ENCODE measurements around the gene EYS. TPM values are rescaled to one million over a fixed set of nuclear protein-coding genes. Genes with fewer than 3 reads are reported as not detected.

The EYS gene
- total RNA-seq, 2 donors from 2014 or later: not detected

GRCh38 chr6:64123761-64124633 is 1583.0 kb downstream of the EYS start:
- TF ChIP-seq CTCF (IDR thresholded peaks at IDR 0.05): no peak
- Histone ChIP-seq H3K9me3 (no peaks in the 10 kb centered on the region), H3K27me3 (replicated peaks; ENCODE audit: insufficient read depth) (no peaks in the 10 kb centered on the region), H3K4me1 (ENCODE audit: control insufficient read depth in 1 of 2, low read depth in 2 of 2) (no peaks in the 10 kb centered on the region), H3K4me3 (no peak overlapping the region), H3K36me3 (no peaks in the 10 kb centered on the region), H3K27ac (no peak overlapping the region)
- ATAC-seq (ENCODE audit: insufficient number of reproducible peaks, low FRiP score, low read depth) (no peak), DNase-seq (ENCODE audit: low spot score) (no peak)

- Histone ChIP-seq H3K27me3 (replicated peaks; ENCODE audit: insufficient read depth) (no peaks in the 10 kb centered on the region), H3K27ac (no peak overlapping the region), H3K4me3 (no peak overlapping the region), H3K36me3 (no peaks in the 10 kb centered on the region), H3K9me3 (no peaks in the 10 kb centered on the region), H3K4me1 (ENCODE audit: control insufficient read depth in 1 of 2, low read depth in 2 of 2) (no peaks in the 10 kb centered on the region)
- DNase-seq (ENCODE audit: low spot score) (no peak), ATAC-seq (ENCODE audit: insufficient number of reproducible peaks, low FRiP score, low read depth) (no peak)
- TF ChIP-seq CTCF (IDR thresholded peaks at IDR 0.05): no peak
Measured at GRCh38 chr6:64122712-64123375, 1584.2 kb downstream of the EYS start.

- H3K4me1 ChIP-seq (ENCODE audit: control insufficient read depth in 1 of 2, low read depth in 2 of 2): no peaks in the 10 kb centered on the region
- H3K27me3 ChIP-seq (replicated peaks; ENCODE audit: insufficient read depth): no peaks in the 10 kb centered on the region
- ATAC-seq (ENCODE audit: insufficient number of reproducible peaks, low FRiP score, low read depth): no peak
- no peaks in the 10 kb centered on the region for H3K36me3 ChIP-seq
- DNase-seq (ENCODE audit: low spot score): no peak
- no peak overlapping the region for H3K27ac ChIP-seq
- no peak overlapping the region for H3K4me3 ChIP-seq
- TF ChIP-seq CTCF (IDR thresholded peaks at IDR 0.05): no peak
- H3K9me3 ChIP-seq: no peaks in the 10 kb centered on the region
Measured at GRCh38 chr6:64121011-64121565, 1585.9 kb downstream of the EYS start.

GRCh38 chr6:64113704-64114103 is 1593.3 kb downstream of the EYS start:
- Histone ChIP-seq H3K27me3 (replicated peaks; ENCODE audit: insufficient read depth) (no peaks in the 10 kb centered on the region), H3K36me3 (no peaks in the 10 kb centered on the region), H3K4me3 (no peak overlapping the region), H3K9me3 (no peaks in the 10 kb centered on the region), H3K27ac (no peak overlapping the region), H3K4me1 (ENCODE audit: control insufficient read depth in 1 of 2, low read depth in 2 of 2) (no peaks in the 10 kb centered on the region)
- DNase-seq (ENCODE audit: low spot score): no peak
- no peak for ATAC-seq (ENCODE audit: insufficient number of reproducible peaks, low FRiP score, low read depth)
- TF ChIP-seq CTCF (IDR thresholded peaks at IDR 0.05): no peak

GRCh38 chr6:64104051-64104450 is 1603.0 kb downstream of the EYS start:
- Histone ChIP-seq H3K4me3 (no peak overlapping the region), H3K9me3 (no peaks in the 10 kb centered on the region), H3K4me1 (ENCODE audit: control insufficient read depth in 1 of 2, low read depth in 2 of 2) (no peaks in the 10 kb centered on the region), H3K36me3 (no peaks in the 10 kb centered on the region), H3K27ac (no peak overlapping the region), H3K27me3 (replicated peaks; ENCODE audit: insufficient read depth) (no peaks in the 10 kb centered on the region)
- DNase-seq (ENCODE audit: low spot score) (no peak), ATAC-seq (ENCODE audit: insufficient number of reproducible peaks, low FRiP score, low read depth) (no peak)
- TF ChIP-seq CTCF (IDR thresholded peaks at IDR 0.05): no peak

Measured in thoracic aorta (tissue), 2 donors.